ENCODE data around the gene MGAT3.

Gene MGAT3

DNA sequence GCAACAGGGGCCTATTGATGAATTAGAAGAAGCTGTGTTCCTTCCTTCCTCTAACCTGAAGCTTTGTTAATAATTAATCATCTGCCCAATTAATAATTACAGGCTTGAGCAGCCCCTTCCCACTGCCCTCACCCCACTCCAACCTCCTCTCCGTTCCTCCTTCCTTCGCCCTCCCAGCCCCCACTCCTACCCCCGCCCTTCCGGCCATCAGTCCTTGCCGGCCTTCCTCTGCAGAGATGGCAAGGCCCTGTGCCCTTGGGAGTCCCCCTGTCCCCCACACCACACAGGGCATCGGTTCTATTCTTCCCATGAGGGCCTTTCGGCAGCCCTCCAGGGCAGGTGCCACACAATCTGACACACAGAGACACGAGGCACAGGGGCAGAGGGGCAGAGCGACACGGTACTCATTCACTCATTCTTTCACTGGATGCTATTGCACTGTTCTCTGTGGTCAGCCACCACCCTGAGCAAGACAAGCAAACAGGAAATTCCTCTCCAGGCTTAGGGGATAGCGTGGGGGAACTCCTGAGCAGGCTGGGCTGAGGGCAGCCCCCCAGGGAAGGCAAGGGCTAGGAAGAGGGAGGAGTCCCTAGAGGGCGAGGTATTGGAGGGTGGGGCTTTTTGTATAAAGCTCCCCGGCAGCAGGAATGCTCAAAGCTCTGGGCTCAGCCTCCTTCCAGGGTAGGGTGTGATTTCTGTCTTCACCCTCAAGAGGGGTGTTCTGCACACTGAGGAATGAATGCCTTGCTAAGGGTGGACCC is 14.7 kb downstream of the MGAT3 start:
- DNase-seq (ENCODE audit: low read depth) = no peak

DNA sequence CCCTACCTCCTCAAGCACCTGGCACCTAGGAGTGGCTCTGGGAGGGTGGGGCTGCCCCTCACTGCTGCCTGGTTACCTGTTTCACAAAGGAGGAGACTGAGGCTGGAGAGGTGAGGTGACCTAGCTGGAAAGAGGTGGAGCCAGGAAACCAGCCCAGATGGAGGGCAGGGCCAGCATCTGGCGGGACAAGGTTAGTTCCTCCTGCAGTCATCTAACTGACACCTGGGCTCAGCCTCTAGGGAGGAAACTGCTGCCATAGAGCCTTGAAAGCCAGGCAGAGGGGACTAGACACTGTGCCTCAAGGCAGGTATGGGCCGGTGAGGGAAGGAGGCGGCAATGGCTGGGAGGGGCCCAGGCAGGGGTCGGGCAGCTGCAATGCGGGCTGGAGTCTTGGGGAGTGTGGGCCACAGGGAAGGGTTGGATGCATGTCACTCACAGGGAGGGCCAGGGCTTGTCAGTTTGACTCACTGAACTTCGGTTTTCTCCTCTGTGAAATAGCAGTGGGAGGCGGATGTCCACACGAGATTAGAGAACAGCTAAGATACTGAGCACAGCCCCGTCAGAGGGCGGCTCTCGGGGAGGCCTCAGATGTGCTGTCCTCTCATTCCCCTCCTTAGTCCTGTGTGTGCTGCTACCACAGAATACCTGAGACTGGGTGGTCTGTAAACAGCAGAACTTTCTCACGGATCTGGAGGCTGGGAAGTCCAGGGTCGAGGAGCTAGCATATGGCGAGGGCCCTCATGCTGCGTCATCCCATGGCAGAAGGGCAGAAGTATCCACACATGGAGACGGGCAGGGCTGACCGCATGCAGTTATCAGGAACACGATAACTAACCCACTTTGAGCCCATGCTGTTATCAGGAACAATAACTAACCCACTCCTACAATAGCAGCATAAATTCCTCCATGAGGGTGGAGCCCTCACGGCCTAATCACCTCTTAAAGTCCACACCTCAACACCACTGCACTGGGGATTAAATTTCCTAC is 16.1 kb downstream of the MGAT3 start:
- no peak for DNase-seq (ENCODE audit: low read depth)

DNA sequence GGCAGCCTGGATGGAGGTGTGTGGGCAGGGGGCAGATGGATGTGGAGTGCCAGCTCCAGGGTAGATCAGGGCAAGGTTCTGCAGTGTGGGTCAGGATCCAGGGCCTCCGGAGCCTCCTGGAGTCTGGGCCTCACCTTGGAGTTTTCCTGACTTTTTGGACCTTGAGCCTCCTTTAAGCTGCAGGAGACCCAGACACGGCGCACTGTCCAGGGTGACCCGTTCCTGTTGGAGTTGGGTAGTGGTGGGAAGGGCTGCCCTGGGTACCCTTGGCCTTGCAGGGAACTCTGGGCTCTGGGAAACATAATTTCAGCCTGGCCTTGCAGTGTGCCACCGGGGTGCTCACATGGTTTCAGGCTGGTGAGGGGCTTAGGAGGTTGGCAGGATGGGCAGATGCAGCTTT is 17.0 kb downstream of the MGAT3 start:
- DNase-seq (ENCODE audit: low read depth) = no peak

DNA sequence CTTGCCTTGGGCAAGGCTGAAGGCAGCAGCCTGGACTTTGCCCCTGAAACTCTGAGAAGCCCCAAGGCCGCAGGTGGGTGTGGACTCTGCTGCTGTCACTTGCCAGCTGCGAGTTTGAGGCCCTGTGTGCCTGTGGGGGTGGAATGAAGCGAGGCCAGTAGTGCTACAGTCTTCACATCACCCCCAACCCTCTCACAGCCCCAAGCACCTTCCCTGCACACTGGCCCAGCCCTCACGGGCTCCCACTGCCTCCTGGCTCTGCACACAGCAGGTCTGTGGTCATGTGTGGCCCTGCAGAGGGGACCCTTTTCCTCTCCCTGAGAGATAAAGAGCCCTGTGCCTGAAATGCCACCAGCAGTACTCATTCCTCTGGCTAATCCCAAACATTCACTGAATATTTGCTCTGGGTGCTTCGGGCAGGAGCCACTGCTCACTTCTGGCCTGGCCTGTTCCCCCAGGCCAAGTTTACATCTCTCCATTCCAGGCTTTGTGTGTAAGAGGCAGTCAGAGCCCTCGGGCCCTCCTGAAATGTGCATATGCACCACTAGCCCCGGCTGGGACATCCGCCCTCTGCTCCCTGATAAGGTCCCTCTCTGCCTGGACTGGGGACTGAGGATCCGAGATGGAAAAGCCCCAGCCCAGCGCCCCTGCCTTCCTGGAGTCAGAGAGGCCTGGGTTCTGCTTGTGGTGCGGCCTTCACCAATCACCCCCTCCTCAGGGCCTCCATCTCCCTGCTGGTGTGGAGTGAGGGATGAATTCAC is 17.7 kb downstream of the MGAT3 start:
- no peak for DNase-seq (ENCODE audit: low read depth)

DNA sequence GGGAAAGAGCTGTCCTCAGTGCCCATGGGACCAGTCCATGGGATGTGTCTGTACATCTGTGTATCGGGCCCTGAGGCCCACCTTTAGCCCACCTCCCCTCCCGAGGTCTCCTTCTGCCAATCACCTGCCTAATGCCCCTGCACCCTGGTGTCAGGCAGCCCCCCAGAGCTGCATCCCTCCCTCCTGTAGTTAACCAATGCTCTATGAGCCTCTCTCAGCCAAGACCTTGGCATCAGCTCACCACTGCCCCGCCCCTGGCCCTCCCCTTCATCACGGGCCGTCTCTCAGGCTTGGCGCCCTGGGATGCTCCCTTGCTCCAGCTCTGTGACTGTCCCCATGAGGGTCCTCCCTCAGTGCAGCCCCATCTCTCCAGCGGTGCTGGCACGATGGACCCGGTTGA is 18.5 kb downstream of the MGAT3 start:
- DNase-seq (ENCODE audit: low read depth) = no peak

DNA sequence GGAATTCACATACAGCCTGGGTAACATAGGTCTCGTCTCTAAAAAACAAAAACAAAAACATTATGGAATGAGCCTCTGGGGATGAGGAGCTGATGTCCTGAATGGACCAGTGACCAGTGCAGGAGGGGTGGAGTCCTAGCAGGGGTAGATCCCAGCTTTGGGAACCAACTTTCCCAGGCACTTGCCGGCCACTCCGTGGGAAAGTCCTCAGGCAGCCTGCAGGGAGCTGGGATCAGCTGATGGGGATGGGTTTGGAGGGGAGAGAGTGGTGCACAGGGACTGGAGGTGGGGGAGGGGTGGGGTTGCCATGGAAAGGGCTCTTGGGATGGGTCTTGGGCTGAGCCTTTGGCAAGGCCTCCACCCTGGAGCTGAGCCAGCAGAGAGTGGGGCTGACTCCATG is 19.1 kb downstream of the MGAT3 start:
- DNase-seq (ENCODE audit: low read depth) = no peak

DNA sequence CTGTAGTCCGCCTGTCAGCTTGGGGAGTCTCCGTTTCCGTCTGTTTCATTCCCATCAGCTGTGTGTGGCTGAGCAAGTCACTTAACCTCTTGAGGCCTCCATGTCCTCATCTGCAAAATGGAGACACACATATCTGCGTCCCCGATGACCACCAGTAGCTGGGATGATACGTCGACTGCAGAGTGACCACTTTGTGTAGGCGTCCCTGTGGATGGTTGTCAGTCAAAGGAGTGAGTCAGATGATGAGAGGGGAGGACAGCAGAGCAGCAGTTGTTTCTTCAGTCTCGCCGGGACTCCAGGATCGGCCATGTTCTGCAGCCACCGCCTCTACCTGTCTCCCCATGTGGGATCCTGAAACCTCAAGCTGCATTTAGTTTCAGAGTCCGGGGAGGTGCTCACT is 19.9 kb downstream of the MGAT3 start:
- no peak for DNase-seq (ENCODE audit: low read depth)

DNA sequence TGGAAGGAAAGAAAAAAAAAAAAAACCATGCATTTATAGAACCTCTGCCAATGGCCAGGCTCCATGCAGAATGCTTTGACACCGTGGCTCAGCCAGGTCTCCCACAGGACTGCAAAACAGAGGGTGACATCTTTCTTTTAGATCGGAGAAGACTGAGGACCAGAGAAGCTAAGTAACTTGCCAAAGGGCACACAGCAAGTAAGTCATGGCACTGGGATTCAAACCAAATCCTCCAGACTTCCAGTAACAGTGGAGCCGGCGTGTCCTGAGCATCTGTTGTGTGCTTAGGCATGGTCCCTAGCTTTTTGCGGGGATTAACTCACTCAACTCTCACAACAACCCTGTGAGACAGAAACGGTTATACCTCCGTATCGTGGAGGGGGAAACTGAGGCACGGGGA is 20.7 kb downstream of the MGAT3 start:
- no peak for DNase-seq (ENCODE audit: low read depth)

DNA sequence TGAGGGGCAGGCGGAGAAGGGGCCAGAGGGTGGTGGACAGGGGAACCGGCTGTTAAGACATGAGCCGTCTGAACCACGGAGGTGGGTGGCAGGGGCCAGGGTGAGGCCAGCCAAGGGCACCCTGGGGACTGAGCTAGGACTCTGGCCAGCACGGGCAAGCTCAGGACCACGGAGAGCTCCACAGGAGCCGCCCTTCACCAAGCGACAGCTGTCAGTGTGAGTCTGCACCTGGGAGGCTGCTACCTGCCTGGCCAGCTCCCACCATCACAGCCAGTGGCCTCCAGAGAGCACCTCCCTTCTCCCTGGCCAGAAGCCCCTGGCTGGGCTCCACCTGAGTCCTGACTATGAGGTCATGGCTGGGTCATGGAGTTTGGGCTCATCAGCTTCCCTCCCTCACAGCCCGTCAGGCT is 21.6 kb downstream of the MGAT3 start:
- DNase-seq (ENCODE audit: low read depth) = no peak

DNA sequence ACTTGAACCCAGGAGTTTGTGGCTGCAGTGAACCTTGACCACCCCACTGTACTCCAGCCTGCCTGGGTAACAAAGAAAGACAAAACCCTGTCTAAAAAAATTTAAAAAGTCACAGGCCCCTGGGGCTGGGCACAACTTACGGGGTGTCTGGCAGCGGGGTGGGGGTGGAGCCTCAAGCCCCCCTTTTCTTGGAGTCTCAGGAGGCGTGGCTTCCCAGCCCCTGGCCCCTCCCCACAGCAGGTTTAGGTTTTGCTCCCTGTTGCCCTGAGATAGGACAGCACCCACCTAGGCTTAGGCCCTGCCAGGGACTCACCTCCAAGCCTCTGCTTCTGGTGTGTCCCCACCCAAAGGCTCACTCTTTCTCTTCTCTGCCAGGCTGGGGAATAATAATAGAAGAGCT is 22.4 kb downstream of the MGAT3 start:
- DNase-seq (ENCODE audit: low read depth) = no peak

DNA sequence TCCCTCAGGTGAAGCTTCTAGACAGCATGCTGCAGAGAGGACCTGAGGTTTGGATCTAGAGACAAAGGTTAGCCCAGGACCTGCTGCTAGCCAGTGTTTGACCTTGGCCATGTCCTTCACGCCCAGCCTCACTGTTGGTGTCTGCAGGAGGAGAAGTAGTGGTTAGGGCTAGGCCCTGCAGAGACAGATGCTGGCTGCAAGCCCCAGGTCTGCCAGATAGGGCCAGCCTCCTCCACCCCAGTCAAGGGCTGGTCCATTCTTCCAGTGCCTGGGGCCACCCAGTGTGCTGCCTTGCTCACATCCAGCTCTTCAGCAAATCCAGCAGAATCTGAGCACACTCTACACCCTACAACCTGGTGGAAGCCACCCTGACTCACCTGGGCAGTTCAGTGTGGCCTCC is 23.7 kb downstream of the MGAT3 start:
- no peak for DNase-seq (ENCODE audit: low read depth)

DNA sequence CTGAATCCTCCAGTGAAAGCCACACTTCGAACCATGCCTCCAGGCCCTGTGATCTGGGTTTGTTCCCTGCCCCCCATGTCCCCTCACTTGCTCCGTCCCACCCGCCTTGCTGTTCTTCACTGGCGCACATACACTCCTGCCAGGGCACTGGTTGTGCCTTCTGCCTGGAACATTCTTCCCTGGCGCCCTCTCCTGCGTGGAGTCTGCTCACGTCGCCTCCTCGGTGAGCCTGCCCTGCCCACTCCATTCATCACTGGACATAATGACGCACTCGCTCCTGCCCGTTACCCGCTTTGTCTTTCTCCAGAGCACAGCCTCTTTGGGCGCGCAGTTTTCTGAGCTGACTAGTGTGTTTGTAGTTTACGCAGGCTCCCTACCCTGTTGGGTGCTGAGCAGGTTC is 24.2 kb downstream of the MGAT3 start:
- DNase-seq (ENCODE audit: low read depth) = no peak

DNA sequence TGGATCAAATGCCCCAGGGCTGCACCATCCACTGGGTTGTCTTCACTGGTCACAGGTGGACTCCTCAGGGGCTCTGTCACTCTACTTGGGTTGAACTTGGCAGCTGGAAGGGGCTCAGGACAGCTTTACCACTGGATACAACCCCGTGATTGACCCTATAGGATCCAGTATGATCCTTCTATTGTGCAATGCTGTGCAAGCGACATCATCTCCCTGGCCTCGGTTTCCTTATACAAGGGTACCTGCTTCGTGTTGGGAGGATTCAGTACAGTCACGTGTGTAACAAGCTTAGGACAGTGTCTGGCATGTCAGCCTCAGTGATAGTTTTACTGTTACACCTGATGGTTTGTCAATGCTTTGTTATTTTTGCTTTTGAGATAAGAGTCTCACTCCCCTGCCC is 24.8 kb downstream of the MGAT3 start:
- no peak for DNase-seq (ENCODE audit: low read depth)

DNA sequence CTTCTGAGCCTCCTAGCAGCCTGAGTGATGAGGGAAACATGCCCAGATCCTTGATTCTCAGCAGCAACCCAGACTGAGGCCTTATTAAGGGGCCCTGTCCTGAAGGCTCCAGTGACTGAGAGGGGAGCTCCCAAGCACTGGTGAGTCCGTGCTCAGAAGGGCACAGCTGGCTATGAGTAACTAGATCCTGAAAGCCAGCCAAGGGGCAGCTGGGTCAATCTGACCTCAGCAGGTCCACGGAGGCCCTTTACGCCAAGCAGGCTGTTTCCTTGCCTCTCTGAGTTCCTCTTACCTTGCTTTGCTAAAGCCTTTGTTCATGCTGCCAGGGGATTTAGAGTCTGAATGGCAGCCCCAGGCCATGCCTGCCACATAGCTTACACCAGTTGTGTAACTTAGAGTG is 26.0 kb downstream of the MGAT3 start:
- no peak for DNase-seq (ENCODE audit: low read depth)

DNA sequence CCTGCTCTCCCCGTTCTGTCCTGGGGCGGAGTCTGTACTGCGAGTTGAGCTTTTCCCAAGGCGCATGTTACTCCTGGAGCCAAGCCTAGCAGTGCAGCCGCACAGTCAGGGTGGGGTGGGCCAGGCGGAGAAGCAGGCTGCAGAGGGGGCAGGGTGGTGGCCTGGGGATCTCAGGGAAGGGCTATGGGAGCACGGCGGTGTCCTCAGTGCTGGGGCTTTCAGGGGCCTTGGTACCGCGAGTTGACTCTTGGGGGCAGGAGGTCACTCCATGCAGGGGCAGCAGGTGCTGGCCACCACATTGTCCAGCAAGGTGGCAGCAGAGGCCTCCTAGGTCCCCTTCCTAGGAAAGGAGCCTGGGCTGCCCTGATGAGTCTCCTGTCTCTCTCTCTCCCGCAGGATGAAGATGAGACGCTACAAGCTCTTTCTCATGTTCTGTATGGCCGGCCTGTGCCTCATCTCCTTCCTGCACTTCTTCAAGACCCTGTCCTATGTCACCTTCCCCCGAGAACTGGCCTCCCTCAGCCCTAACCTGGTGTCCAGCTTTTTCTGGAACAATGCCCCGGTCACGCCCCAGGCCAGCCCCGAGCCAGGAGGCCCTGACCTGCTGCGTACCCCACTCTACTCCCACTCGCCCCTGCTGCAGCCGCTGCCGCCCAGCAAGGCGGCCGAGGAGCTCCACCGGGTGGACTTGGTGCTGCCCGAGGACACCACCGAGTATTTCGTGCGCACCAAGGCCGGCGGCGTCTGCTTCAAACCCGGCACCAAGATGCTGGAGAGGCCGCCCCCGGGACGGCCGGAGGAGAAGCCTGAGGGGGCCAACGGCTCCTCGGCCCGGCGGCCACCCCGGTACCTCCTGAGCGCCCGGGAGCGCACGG is 30.4 kb downstream of the MGAT3 start:
- no peak for DNase-seq (ENCODE audit: low read depth)

DNA sequence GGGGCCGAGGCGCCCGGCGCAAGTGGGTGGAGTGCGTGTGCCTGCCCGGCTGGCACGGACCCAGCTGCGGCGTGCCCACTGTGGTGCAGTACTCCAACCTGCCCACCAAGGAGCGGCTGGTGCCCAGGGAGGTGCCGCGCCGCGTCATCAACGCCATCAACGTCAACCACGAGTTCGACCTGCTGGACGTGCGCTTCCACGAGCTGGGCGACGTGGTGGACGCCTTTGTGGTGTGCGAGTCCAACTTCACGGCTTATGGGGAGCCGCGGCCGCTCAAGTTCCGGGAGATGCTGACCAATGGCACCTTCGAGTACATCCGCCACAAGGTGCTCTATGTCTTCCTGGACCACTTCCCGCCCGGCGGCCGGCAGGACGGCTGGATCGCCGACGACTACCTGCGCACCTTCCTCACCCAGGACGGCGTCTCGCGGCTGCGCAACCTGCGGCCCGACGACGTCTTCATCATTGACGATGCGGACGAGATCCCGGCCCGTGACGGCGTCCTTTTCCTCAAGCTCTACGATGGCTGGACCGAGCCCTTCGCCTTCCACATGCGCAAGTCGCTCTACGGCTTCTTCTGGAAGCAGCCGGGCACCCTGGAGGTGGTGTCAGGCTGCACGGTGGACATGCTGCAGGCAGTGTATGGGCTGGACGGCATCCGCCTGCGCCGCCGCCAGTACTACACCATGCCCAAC is 31.2 kb downstream of the MGAT3 start:
- DNase-seq (ENCODE audit: low read depth) = no peak

DNA sequence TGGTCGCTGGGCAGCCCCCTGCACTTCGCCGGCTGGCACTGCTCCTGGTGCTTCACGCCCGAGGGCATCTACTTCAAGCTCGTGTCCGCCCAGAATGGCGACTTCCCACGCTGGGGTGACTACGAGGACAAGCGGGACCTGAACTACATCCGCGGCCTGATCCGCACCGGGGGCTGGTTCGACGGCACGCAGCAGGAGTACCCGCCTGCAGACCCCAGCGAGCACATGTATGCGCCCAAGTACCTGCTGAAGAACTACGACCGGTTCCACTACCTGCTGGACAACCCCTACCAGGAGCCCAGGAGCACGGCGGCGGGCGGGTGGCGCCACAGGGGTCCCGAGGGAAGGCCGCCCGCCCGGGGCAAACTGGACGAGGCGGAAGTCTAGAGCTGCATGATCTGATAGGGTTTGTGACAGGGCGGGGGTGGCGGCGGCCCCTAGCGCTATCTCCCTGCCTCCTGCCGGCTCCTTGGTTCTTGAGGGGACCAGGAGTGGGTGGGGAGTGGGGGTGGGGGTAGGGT is 31.8 kb downstream of the MGAT3 start:
- DNase-seq (ENCODE audit: low read depth) = no peak

DNA sequence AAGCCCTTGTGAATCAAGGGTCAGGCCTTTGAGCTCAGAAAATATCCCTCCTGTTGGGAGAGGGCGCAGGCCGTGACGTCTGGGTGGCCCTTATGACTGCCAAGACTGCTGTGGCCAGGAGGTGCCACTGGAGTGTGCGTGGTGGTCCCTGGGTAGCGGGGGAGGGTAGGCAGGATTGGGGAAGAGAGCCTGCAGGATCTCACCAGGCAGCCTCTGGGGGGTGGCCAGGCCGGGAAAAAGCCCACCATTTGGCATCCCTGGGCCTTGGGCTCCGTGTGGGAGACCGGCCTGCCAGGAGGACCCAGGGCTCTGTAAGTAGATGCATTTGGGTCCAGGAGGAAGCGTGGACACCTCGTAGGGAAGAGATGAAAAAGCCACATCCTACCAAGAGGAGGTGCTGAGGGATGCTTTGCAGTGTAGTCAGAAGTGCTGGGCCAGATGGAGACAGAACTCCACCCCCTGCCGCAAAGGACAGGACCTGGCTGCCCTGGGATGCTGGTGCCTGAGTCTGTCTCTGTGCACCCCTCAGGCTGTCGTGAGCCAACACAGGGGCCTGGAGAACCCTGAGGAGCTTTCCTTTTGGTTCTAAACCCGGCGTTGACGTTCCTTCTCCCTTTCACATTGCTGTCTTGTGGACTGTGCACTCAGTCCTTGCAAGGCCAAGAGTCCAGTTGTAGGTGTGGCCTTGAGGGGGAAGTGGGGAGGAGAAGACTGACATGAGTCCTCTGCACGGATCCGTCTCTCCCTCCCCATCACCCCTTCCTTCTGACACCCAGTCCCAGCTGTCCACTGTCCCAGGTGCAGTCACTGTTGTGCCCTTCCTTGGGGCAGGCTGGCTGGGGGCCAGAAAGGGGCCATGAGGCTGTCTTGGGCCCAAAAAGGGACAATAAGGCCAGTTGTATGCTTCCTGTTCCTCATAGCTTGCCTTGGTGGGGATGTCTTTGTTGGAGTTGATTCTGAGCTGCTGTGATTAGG is 32.6 kb downstream of the MGAT3 start:
- no peak for DNase-seq (ENCODE audit: low read depth)

DNA sequence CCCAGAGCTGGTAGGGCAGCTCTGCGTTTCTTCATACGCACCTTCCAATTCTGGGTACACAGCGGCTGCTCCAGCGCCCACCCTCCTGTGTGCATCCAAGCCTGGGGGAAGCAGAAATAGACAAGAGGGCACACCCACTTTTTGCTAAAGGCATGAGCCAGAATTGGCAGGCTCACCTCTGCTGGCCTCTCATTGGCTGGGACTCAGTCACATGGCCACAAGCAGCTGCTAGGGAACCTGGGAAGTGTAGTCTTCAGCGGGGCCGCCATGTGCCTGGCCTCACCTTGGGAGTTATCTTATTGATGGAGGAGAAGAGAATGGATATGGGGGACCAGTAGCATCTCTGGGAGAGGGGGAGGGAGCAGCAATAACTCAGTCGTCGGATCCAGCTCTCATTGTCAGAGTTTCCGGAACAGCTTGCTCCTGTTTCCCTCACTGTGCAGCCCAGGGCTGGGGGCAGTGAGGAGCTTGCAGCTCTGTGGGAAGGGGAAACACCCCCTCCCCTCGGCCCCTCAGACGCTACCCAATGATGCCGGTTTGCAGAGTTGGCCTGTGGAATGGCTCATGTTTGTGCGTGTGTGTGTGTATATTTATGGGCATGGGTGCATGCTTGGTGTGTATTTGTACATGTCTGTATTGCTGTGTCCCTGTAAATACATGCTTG is 33.5 kb downstream of the MGAT3 start:
- DNase-seq (ENCODE audit: low read depth) = no peak
